Activated CD4-positive, alpha-beta T cell treated with anti-CD3 and anti-CD28 coated beads, Interleukin-2, amount 10 ng/mL, durations not matched to agents 24 days and 14 days (primary cell): ENCODE results near the gene MAP2K5. TPM values are rescaled to one million over a fixed set of nuclear protein-coding genes. Genes with fewer than 3 reads are reported as not detected.

ENCODE experiments used
- DNase-seq: peaks from one replicate; pipeline ENCODE4 v3.0.0; 2022
- H3K27ac Mint-ChIP-seq: one replicate; pipeline ENCODE4 v1.8.0; 2022; ENCODE audit warnings: mild to moderate bottlenecking, mixed read lengths
- H3K27me3 Mint-ChIP-seq: one replicate; pipeline ENCODE4 v1.8.0; 2022; ENCODE audit warnings: mixed read lengths
- H3K36me3 Mint-ChIP-seq: one replicate; pipeline ENCODE4 v1.8.0; 2022; ENCODE audit warnings: low read depth, mild to moderate bottlenecking, mixed read lengths
- H3K4me1 Mint-ChIP-seq: one replicate; pipeline ENCODE4 v1.8.0; 2021; ENCODE audit warnings: mixed read lengths
- H3K4me3 Mint-ChIP-seq: one replicate; pipeline ENCODE4 v1.8.0; 2022; ENCODE audit warnings: mild to moderate bottlenecking, moderate library complexity, mixed read lengths
- H3K9me3 Mint-ChIP-seq: one replicate; pipeline ENCODE4 v1.8.0; 2021; ENCODE audit warnings: mixed read lengths
- intact Hi-C: fragments of 100-400 bp; cut with micrococcal nuclease; formaldehyde crosslinking; loops from one replicate; pipeline ENCODE4 v1.15.1; 2023
- total RNA-seq: library from RNA; stranded (reverse); gene quantifications from 2 replicates; pipeline ENCODE4 v1.2.3, GENCODE V29; 2022

Gene MAP2K5
- total RNA-seq, 1 donor from 2014 or later = 21.0 TPM

- intact Hi-C loops = no loop called here
- Mint-ChIP-seq H3K27me3 (no peaks in the 10 kb centered on the region), H3K36me3 (no peaks in the 10 kb centered on the region), H3K4me3 (no peak overlapping the region), H3K9me3 (no peaks in the 10 kb centered on the region), H3K4me1 (no peaks in the 10 kb centered on the region), H3K27ac (no peak overlapping the region)
- DNase-seq = no peak
These were observed 260.8 kb downstream of the MAP2K5 start for GRCh38 chr15:67803299-67803698.

- Mint-ChIP-seq H3K27me3 (no peaks in the 10 kb centered on the region), H3K36me3 (no peaks in the 10 kb centered on the region), H3K27ac (no peak overlapping the region), H3K9me3 (no peaks in the 10 kb centered on the region), H3K4me3 (no peak overlapping the region), H3K4me1 (no peaks in the 10 kb centered on the region)
- DNase-seq = no peak
- intact Hi-C loops = no loop called here
These were observed 261.7 kb downstream of the MAP2K5 start for GRCh38 chr15:67803996-67804843.

- Mint-ChIP-seq H3K27me3 (no peaks in the 10 kb centered on the region), H3K4me1 (no peaks in the 10 kb centered on the region), H3K27ac (no peak overlapping the region), H3K36me3 (no peaks in the 10 kb centered on the region), H3K4me3 (no peak overlapping the region), H3K9me3 (no peaks in the 10 kb centered on the region)
- DNase-seq = no peak
- intact Hi-C loops = no loop called here
These were observed 262.6 kb downstream of the MAP2K5 start for GRCh38 chr15:67805008-67805665.

- no peak for DNase-seq
- Mint-ChIP-seq H3K27me3 (no peaks in the 10 kb centered on the region), H3K36me3 (no peaks in the 10 kb centered on the region), H3K27ac (no peak overlapping the region), H3K4me3 (no peak overlapping the region), H3K9me3 (no peaks in the 10 kb centered on the region), H3K4me1 (no peaks in the 10 kb centered on the region)
- intact Hi-C loops = no loop called here
These were observed 263.4 kb downstream of the MAP2K5 start for GRCh38 chr15:67805666-67806516.

GRCh38 chr15:67806536-67806935 is 264.0 kb downstream of the MAP2K5 start:
- DNase-seq = no peak
- intact Hi-C loops = no loop called here

GRCh38 chr15:67807141-67807540 is 264.6 kb downstream of the MAP2K5 start:
- intact Hi-C loops = no loop called here
- H3K4me3 Mint-ChIP-seq = no peak overlapping the region
- DNase-seq = no peak
- no peak overlapping the region for H3K27ac Mint-ChIP-seq
- no peaks in the 10 kb centered on the region for H3K4me1 Mint-ChIP-seq
- no peaks in the 10 kb centered on the region for H3K9me3 Mint-ChIP-seq
- H3K36me3 Mint-ChIP-seq = no peaks in the 10 kb centered on the region
- peaks cover 2% of the 10 kb centered on the region for H3K27me3 Mint-ChIP-seq

More at GRCh38 chr15:67806536-67806935, 264.0 kb downstream of the MAP2K5 start:
- Mint-ChIP-seq H3K4me3 (no peak overlapping the region), H3K4me1 (no peaks in the 10 kb centered on the region), H3K27me3 (no peaks in the 10 kb centered on the region), H3K36me3 (no peaks in the 10 kb centered on the region), H3K27ac (no peak overlapping the region), H3K9me3 (no peaks in the 10 kb centered on the region)

GRCh38 chr15:67807836-67808235 is 265.3 kb downstream of the MAP2K5 start:
- H3K27me3 Mint-ChIP-seq = peaks cover 2% of the 10 kb centered on the region
- H3K36me3 Mint-ChIP-seq = no peaks in the 10 kb centered on the region
- no peaks in the 10 kb centered on the region for H3K9me3 Mint-ChIP-seq
- no peak overlapping the region for H3K27ac Mint-ChIP-seq
- no peak overlapping the region for H3K4me3 Mint-ChIP-seq
- no peaks in the 10 kb centered on the region for H3K4me1 Mint-ChIP-seq
- no peak for DNase-seq
- intact Hi-C loops = no loop called here

- DNase-seq = no peak
- H3K27ac Mint-ChIP-seq = no peak overlapping the region
- peaks cover 2% of the 10 kb centered on the region for H3K27me3 Mint-ChIP-seq
- no peaks in the 10 kb centered on the region for H3K9me3 Mint-ChIP-seq
- H3K4me3 Mint-ChIP-seq = no peak overlapping the region
- H3K4me1 Mint-ChIP-seq = no peaks in the 10 kb centered on the region
- H3K36me3 Mint-ChIP-seq = no peaks in the 10 kb centered on the region
- intact Hi-C loops = no loop called here
These were observed 266.3 kb downstream of the MAP2K5 start for GRCh38 chr15:67808821-67809220.

- Mint-ChIP-seq H3K4me1 (no peaks in the 10 kb centered on the region), H3K27ac (no peak overlapping the region), H3K27me3 (peaks cover 2% of the 10 kb centered on the region), H3K36me3 (no peaks in the 10 kb centered on the region), H3K9me3 (no peaks in the 10 kb centered on the region), H3K4me3 (no peak overlapping the region)
- intact Hi-C loops = no loop called here
- DNase-seq = no peak
These were observed 266.9 kb downstream of the MAP2K5 start for GRCh38 chr15:67809441-67809840.

GRCh38 chr15:67809866-67810265 is 267.4 kb downstream of the MAP2K5 start:
- Mint-ChIP-seq H3K4me1 (no peaks in the 10 kb centered on the region), H3K9me3 (no peaks in the 10 kb centered on the region), H3K27me3 (peaks cover 2% of the 10 kb centered on the region), H3K4me3 (no peak overlapping the region), H3K27ac (no peak overlapping the region), H3K36me3 (no peaks in the 10 kb centered on the region)
- no peak for DNase-seq
- intact Hi-C loops = no loop called here

GRCh38 chr15:67812241-67812644 is 269.7 kb downstream of the MAP2K5 start:
- Mint-ChIP-seq H3K27ac (no peak overlapping the region), H3K4me3 (no peak overlapping the region), H3K4me1 (no peaks in the 10 kb centered on the region), H3K36me3 (no peaks in the 10 kb centered on the region), H3K27me3 (peaks cover 10% of the 10 kb centered on the region), H3K9me3 (no peaks in the 10 kb centered on the region)
- intact Hi-C loops = no loop called here
- no peak for DNase-seq

GRCh38 chr15:67813104-67813634 is 270.7 kb downstream of the MAP2K5 start:
- no peak overlapping the region for H3K4me3 Mint-ChIP-seq
- H3K4me1 Mint-ChIP-seq = no peaks in the 10 kb centered on the region
- no peak overlapping the region for H3K27ac Mint-ChIP-seq

GRCh38 chr15:67815036-67815592 is 272.6 kb downstream of the MAP2K5 start:
- intact Hi-C loops = loop anchor here (5.0 kb wide), 1 partner anchor 313 kb away; no protein-coding TSS in a partner anchor
- Mint-ChIP-seq H3K9me3 (no peaks in the 10 kb centered on the region), H3K27ac (no peak overlapping the region), H3K4me1 (no peaks in the 10 kb centered on the region), H3K27me3 (peaks cover 33% of the 10 kb centered on the region), H3K36me3 (no peaks in the 10 kb centered on the region), H3K4me3 (no peak overlapping the region)
- no peak for DNase-seq

More at GRCh38 chr15:67813104-67813634, 270.7 kb downstream of the MAP2K5 start:
- intact Hi-C loops = no loop called here
- Mint-ChIP-seq H3K27me3 (peaks cover 19% of the 10 kb centered on the region), H3K36me3 (no peaks in the 10 kb centered on the region), H3K9me3 (no peaks in the 10 kb centered on the region)
- DNase-seq = no peak
